Stimulated activated CD8-positive, alpha-beta memory T cell treated with anti-CD3 and anti-CD28 coated beads, Interleukin-7, amount 100 ng/mL, for 1 hour (primary cell): ENCODE measurements around the gene DTWD1.
"Not testable (repeated sequence)": the region's sequence is repeated elsewhere in the genome, so short reads cannot be mapped to it uniquely, and the experiment has no call there.

Source experiments
- DNase-seq, 2 donors: peaks; one replicate each; pipeline ENCODE4 v3.0.0-alpha.2; 2020; ENCODE audit warnings: low read depth in 2 of 2

Gene DTWD1

GRCh38 chr15:49645941-49646340 is 25.1 kb downstream of the DTWD1 start:
- DNase-seq: no peak

GRCh38 chr15:49646891-49647290 is 26.0 kb downstream of the DTWD1 start:
- no peak for DNase-seq

- DNase-seq: no peak
These were observed 29.1 kb downstream of the DTWD1 start for GRCh38 chr15:49649987-49650386.

- no peak for DNase-seq
These were observed 29.8 kb downstream of the DTWD1 start for GRCh38 chr15:49650676-49651075.

- no peak for DNase-seq
These were observed 32.1 kb downstream of the DTWD1 start for GRCh38 chr15:49652922-49653321.

- DNase-seq: no peak
These were observed 35.9 kb downstream of the DTWD1 start for GRCh38 chr15:49656734-49657133.

GRCh38 chr15:49664716-49665115 is 43.9 kb downstream of the DTWD1 start:
- no peak for DNase-seq

GRCh38 chr15:49666486-49666885 is 45.6 kb downstream of the DTWD1 start:
- not testable (repeated sequence) for DNase-seq

- no peak for DNase-seq
These were observed 48.4 kb downstream of the DTWD1 start for GRCh38 chr15:49669288-49669687.

GRCh38 chr15:49673861-49674260 is 53.0 kb downstream of the DTWD1 start:
- no peak for DNase-seq

- no peak for DNase-seq
These were observed 53.5 kb downstream of the DTWD1 start for GRCh38 chr15:49674370-49674769.

GRCh38 chr15:49675041-49675440 is 54.2 kb downstream of the DTWD1 start:
- DNase-seq: no peak

- DNase-seq: no peak
These were observed 57.8 kb downstream of the DTWD1 start for GRCh38 chr15:49678655-49679054.

GRCh38 chr15:49686599-49686998 is 65.8 kb downstream of the DTWD1 start:
- no peak for DNase-seq

- no peak for DNase-seq
These were observed 67.4 kb downstream of the DTWD1 start for GRCh38 chr15:49688135-49688790.

GRCh38 chr15:49692514-49693090 is 71.8 kb downstream of the DTWD1 start:
- DNase-seq: no peak

GRCh38 chr15:49693498-49693897 is 72.7 kb downstream of the DTWD1 start:
- no peak for DNase-seq

- no peak for DNase-seq
These were observed 75.6 kb downstream of the DTWD1 start for GRCh38 chr15:49696433-49696832.

GRCh38 chr15:49697121-49697520 is 76.3 kb downstream of the DTWD1 start:
- DNase-seq: no peak

GRCh38 chr15:49702982-49703381 is 82.1 kb downstream of the DTWD1 start:
- DNase-seq: not testable (repeated sequence)
